ENCODE results near the gene DACT2.

DNA sequence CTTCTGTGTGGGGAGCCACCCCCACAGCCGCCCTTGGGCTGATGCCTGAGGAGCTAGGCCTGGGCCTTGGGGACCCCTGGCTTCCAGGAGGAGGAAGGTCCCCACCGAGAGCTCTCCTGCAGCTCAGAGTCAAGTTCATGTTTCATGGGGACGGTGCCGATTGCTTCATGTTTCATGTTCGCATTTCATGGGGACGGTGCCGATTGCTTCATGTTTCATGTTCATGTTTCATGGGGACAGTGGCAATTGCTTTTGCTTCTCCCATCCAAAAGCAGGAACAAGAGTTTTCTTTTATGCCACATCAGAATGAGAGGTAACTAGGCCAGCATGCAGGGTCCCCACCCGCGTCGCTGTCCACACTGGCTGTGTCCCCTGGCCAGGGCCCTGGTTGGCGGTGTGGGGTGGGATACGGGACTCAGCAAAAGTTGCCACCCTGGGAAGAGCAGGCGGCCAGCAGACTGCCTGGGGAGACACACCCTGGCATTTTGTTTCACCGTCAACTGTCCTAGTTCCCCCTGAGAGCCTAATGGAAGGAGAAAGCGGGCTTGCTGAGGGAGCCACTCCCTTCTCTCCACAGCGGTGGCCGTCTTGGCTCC, 46.0 kb downstream of the DACT2 start:
- TF ChIP-seq, protein P1, sequence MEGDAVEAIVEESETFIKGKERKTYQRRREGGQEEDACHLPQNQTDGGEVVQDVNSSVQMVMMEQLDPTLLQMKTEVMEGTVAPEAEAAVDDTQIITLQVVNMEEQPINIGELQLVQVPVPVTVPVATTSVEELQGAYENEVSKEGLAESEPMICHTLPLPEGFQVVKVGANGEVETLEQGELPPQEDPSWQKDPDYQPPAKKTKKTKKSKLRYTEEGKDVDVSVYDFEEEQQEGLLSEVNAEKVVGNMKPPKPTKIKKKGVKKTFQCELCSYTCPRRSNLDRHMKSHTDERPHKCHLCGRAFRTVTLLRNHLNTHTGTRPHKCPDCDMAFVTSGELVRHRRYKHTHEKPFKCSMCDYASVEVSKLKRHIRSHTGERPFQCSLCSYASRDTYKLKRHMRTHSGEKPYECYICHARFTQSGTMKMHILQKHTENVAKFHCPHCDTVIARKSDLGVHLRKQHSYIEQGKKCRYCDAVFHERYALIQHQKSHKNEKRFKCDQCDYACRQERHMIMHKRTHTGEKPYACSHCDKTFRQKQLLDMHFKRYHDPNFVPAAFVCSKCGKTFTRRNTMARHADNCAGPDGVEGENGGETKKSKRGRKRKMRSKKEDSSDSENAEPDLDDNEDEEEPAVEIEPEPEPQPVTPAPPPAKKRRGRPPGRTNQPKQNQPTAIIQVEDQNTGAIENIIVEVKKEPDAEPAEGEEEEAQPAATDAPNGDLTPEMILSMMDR (IDR thresholded peaks at IDR 0.05; ENCODE audit: borderline replicate concordance, extremely low read depth, low read length, poor library complexity, severe bottlenecking): no peak
- TF ChIP-seq EZH2 (IDR thresholded peaks at IDR 0.05; ENCODE audit: borderline replicate concordance, low read depth, low read length, severe bottlenecking): no peak
